ENCODE results near the gene DCBLD1.

The DCBLD1 gene

GRCh38 chr6:117564681-117565080 lies 82.2 kb downstream of the DCBLD1 start:
- no peak for TF ChIP-seq CTCF (IDR thresholded peaks at IDR 0.05; ENCODE audit: insufficient read depth, missing control alignments)
- no peak for FAIRE-seq
- no peak for DNase-seq (ENCODE audit: insufficient read length, low spot score)

GRCh38 chr6:117568247-117568646 lies 85.8 kb downstream of the DCBLD1 start:
- no peak for DNase-seq (ENCODE audit: insufficient read length, low spot score)
- TF ChIP-seq CTCF (IDR thresholded peaks at IDR 0.05; ENCODE audit: insufficient read depth, missing control alignments), result no peak
- FAIRE-seq, result no peak

GRCh38 chr6:117568831-117569410 lies 86.4 kb downstream of the DCBLD1 start:
- TF ChIP-seq CTCF (IDR thresholded peaks at IDR 0.05; ENCODE audit: insufficient read depth, missing control alignments), result no peak
- FAIRE-seq, result no peak
- DNase-seq (ENCODE audit: insufficient read length, low spot score), result no peak

GRCh38 chr6:117573006-117573680 lies 90.7 kb downstream of the DCBLD1 start:
- FAIRE-seq (no peak), DNase-seq (ENCODE audit: insufficient read length, low spot score) (no peak)
- TF ChIP-seq CTCF (IDR thresholded peaks at IDR 0.05; ENCODE audit: insufficient read depth, missing control alignments), result no peak

GRCh38 chr6:117574198-117574597 lies 91.7 kb downstream of the DCBLD1 start:
- FAIRE-seq (no peak), DNase-seq (ENCODE audit: insufficient read length, low spot score) (no peak)
- TF ChIP-seq CTCF (IDR thresholded peaks at IDR 0.05; ENCODE audit: insufficient read depth, missing control alignments), result no peak

- TF ChIP-seq CTCF (IDR thresholded peaks at IDR 0.05; ENCODE audit: insufficient read depth, missing control alignments), result no peak
- FAIRE-seq, result no peak
- DNase-seq (ENCODE audit: insufficient read length, low spot score), result no peak
Observed at GRCh38 chr6:117585647-117586046, 103.2 kb downstream of the DCBLD1 start.

GRCh38 chr6:117590447-117590846 lies 108.0 kb downstream of the DCBLD1 start:
- no peak for FAIRE-seq
- DNase-seq (ENCODE audit: insufficient read length, low spot score), result no peak
- no peak for TF ChIP-seq CTCF (IDR thresholded peaks at IDR 0.05; ENCODE audit: insufficient read depth, missing control alignments)

Measured in D721Med (cell line).